ENCODE data around the gene ECHDC1. TPM values are rescaled to one million over a fixed set of nuclear protein-coding genes. Genes with fewer than 3 reads are reported as not detected.

The ECHDC1 gene
- total and polyA plus RNA-seq, 2 of the 8 experiments (the other 6 are each of a cell fraction or from before 2014, with no cell fraction given): 11.3 to 60.5 TPM

DNA sequence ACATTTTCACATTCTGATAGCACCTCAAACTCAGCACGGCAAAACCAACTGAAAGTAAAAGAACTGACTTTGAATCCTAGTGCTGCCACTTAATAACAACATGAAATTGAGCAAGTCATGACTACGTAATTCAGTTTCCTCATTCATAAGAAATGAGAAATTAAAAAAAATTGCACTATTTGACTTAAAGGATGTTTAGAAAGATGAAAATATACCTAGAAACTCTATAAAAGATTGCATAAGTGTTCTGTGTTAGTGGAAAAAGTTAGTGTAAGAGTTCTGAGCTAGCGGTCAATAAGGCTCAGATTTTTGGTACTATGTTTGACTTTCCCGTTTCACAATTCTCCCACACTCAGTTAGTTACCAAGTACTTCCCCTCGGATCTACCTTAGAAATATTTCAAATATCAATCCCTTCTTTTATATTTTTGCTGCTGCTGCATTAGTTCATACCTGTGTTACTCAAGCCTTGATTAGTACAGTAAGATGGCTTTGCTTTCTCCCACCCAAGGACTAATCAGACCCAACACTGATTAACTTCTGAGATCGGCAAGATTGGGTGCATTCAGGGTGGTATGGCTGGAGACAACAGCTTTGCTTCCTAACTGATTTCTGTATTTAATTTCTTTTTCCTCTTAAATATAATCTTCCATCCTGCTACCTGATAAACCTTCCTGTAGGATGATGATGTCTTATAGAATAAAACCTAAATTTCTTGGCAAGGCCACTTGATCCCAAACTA is 25.9 kb downstream of the ECHDC1 start:
- no peak overlapping the region for H2AK5ac ChIP-seq (ENCODE audit: low read depth, low read length)
- FAIRE-seq: no peak
- H3K18ac ChIP-seq (ENCODE audit: extremely low read depth, low read length): no peak overlapping the region
- peaks cover 0 to 2% of the 10 kb centered on the region in 2 experiments for H4K20me1 ChIP-seq (replicated peaks in 1 of 2; ENCODE audit: control insufficient read depth in 1 of 2, insufficient read depth in 2 of 2, low read length in 2 of 2)
- no peak overlapping the region for H3K4me2 ChIP-seq (ENCODE audit: insufficient read depth in 1 of 2, low read depth in 2 of 2, low read length in 2 of 2)
- peaks cover 0 to 35% (median 3%) of the 10 kb centered on the region in 4 experiments; a peak in 4 of 8 replicates for H3K36me3 ChIP-seq (ENCODE audit: control insufficient read depth in 2 of 4, insufficient read depth in 4 of 4, low read length in 3 of 4)
- H2BK5ac ChIP-seq (ENCODE audit: low read depth, low read length): no peak overlapping the region
- no peaks in the 10 kb centered on the region for H3K79me1 ChIP-seq (ENCODE audit: low read depth, low read length)
- H4K5ac ChIP-seq (ENCODE audit: insufficient read length, low read depth, low read length): no peak overlapping the region
- no peaks in the 10 kb centered on the region for H3K23me2 ChIP-seq (ENCODE audit: low read depth, low read length)
- DNase-seq (ENCODE audit: low read depth in 1 of 2, low spot score in 2 of 2): no peak
- no peak overlapping the region for H4K8ac ChIP-seq (ENCODE audit: extremely low read depth, insufficient read depth, low read length)
- no peak overlapping the region for H3K4me3 ChIP-seq (ENCODE audit: extremely low read depth in 1 of 4, insufficient read depth in 2 of 4, low read depth in 3 of 4, low read length in 4 of 4)
- H4K91ac ChIP-seq (replicated peaks; ENCODE audit: insufficient read length, low read length): no peak overlapping the region
- H3K27me3 ChIP-seq (replicated peaks in 1 of 4; ENCODE audit: control insufficient read depth in 3 of 4, extremely low read depth in 1 of 4, insufficient read depth in 3 of 4, low read length in 3 of 4): no peaks in the 10 kb centered on the region
- no peaks in the 10 kb centered on the region for H3K4me1 ChIP-seq (replicated peaks in 1 of 4; ENCODE audit: control insufficient read depth in 3 of 4, insufficient read depth in 4 of 4, low read length in 3 of 4)
- no peak overlapping the region for H3K56ac ChIP-seq (replicated peaks; ENCODE audit: insufficient read length, low read depth, low read length)
- no peak overlapping the region for H3K9ac ChIP-seq (replicated peaks in 1 of 4; ENCODE audit: extremely low read depth in 1 of 4, low read depth in 3 of 4, low read length in 3 of 4)
- ChIA-PET POLR2A (ENCODE audit: partially characterized antibody) (interaction anchor here (0.7 to 1.0 kb wide), 2 partner anchors 8 to 13 kb away, joined by 3 read pairs; no protein-coding TSS in a partner anchor), CTCF (ENCODE audit: partially characterized antibody) (no interaction called here)
- no peaks in the 10 kb centered on the region for H3K79me2 ChIP-seq (ENCODE audit: control insufficient read depth in 1 of 2, insufficient read depth in 2 of 2, low read length in 2 of 2)
- H2BK15ac ChIP-seq (ENCODE audit: low read length): no peak overlapping the region
- H3K23ac ChIP-seq (ENCODE audit: insufficient read length): no peak overlapping the region
- no peak overlapping the region for H3K27ac ChIP-seq (ENCODE audit: low read depth, low read length)
- 79% methylated on average over 6 of the region's 6 CpGs; no CpG with 5 or more reads in 1 of the 2 experiments for WGBS, 2 experiments (ENCODE audit: extremely low coverage in 1 of 2, insufficient coverage in 1 of 2, insufficient read length in 1 of 2, insufficient replicate concordance in 2 of 2, low coverage in 1 of 2, low lambda C conversion rate in 2 of 2, missing lambda C conversion rate in 1 of 2)
- no peak overlapping the region for H3K14ac ChIP-seq (ENCODE audit: insufficient read length)
- H3K9me3 ChIP-seq (ENCODE audit: insufficient read depth in 2 of 2, low read depth in 1 of 2, low read length in 1 of 2): no peaks in the 10 kb centered on the region
- H2BK20ac ChIP-seq (ENCODE audit: low read length): no peak overlapping the region
- no peak overlapping the region for H3K4ac ChIP-seq (replicated peaks; ENCODE audit: insufficient read length, low read depth, low read length)
- H2BK12ac ChIP-seq (ENCODE audit: low read depth, low read length): no peak overlapping the region
- no peak overlapping the region for H2AFZ ChIP-seq (ENCODE audit: low read length)
- no peak overlapping the region for H2BK120ac ChIP-seq (replicated peaks; ENCODE audit: low read depth, low read length)
- TF ChIP-seq CHD2 (IDR thresholded peaks at IDR 0.05; ENCODE audit: low read length): no peak
- TF ChIP-seq, protein P1, sequence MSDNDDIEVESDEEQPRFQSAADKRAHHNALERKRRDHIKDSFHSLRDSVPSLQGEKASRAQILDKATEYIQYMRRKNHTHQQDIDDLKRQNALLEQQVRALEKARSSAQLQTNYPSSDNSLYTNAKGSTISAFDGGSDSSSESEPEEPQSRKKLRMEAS (IDR thresholded peaks at IDR 0.05): no peak
- no peak for TF ChIP-seq POLR2AphosphoS5 (IDR thresholded peaks at IDR 0.05; ENCODE audit: low read depth, low read length)
- no peak for TF ChIP-seq TBP (IDR thresholded peaks at IDR 0.05; ENCODE audit: low read depth, low read length)
- no peak for TF ChIP-seq SP2 (IDR thresholded peaks at IDR 0.05; ENCODE audit: low read length)
- no peak for TF ChIP-seq SIRT6 (IDR thresholded peaks at IDR 0.05; ENCODE audit: low read length)
- TF ChIP-seq MAFK (IDR thresholded peaks at IDR 0.05; ENCODE audit: low read depth, low read length): no peak
- TF ChIP-seq SIN3A (conservative IDR thresholded peaks at IDR 0.05 in 1 of 2, IDR thresholded peaks at IDR 0.05 in 1 of 2; ENCODE audit: low read depth in 1 of 2, low read length in 2 of 2): no peak
- TF ChIP-seq TAF7 (optimal IDR thresholded peaks at IDR 0.05; ENCODE audit: borderline replicate concordance, low read depth, low read length): no peak
- TF ChIP-seq POU5F1 (IDR thresholded peaks at IDR 0.05; ENCODE audit: low read depth, low read length): no peak
- no peak for TF ChIP-seq RAD21 (IDR thresholded peaks at IDR 0.05 in 1 of 2, conservative IDR thresholded peaks at IDR 0.05 in 1 of 2; ENCODE audit: low read depth in 2 of 2, low read length in 2 of 2)
- TF ChIP-seq RNF2 (IDR thresholded peaks at IDR 0.05; ENCODE audit: borderline replicate concordance, low read depth, low read length, missing control alignments, poor library complexity, severe bottlenecking): no peak
- no peak for TF ChIP-seq KDM5A (IDR thresholded peaks at IDR 0.05; ENCODE audit: low read length)
